GM12872 (cell line): ENCODE results near the gene KRT14.
"Not testable (repeated sequence)": the region's sequence is repeated elsewhere in the genome, so short reads cannot be mapped to it uniquely, and the experiment has no call there.

Source experiments
- CTCF ChIP-seq: IDR thresholded peaks from 3 replicates; pipeline ENCODE4 v1.5.1; 2011; ENCODE audit warnings: low read depth, mild to moderate bottlenecking, low read length, moderate library complexity; ENCODE audit not compliant: insufficient read depth

Gene KRT14

GRCh38 chr17:41614098-41614497, 27.4 kb upstream of the KRT14 start:
- no peak for TF ChIP-seq CTCF

DNA sequence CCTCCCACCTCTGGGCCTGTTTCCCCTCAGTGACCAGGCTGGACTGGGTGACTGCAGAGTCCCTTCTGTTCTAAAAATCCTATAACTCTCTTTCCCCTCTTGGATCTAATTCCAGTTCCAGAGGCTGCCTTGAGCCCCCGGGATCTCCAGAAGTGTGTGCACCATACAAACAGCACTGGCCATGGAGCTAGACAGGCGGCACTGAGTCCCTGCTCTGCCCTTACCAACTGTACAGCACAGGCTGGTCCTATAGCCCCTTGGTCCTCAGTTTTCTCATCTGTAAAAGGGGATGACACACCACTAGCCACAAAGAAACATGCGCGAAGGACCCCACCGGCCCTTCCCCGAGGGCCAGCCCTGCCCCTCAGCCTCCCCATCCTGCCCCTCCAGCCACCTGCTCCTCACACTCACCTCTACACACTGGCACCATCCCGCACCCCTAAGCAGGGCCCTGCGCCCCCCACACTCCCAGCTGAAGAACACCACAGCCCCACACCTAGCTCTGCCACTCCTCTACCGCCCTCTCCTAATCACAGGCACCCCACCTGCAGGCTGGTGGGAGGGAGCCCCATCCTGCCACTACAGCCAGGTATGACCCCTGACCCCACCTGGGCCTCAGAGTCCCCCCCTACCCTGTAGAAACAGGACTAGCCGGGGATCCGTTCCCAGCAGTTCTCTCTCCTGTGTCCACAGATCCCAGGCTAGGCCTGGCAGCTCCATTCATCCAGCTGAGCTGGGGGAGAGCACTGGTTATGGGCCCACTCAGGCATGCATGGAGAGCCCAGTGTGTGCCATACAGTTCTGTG, 26.8 kb upstream of the KRT14 start:
- TF ChIP-seq CTCF, result no peak

GRCh38 chr17:41612376-41613160, 25.9 kb upstream of the KRT14 start, which contains the start of gene KRT16:
Gene KRT16, minus strand, starts transcription at chr17:41612767. Its CDS starts 79 bp downstream, at chr17:41612688.
- TF ChIP-seq CTCF, result not testable (repeated sequence)

GRCh38 chr17:41610965-41611640, 24.4 kb upstream of the KRT14 start:
- TF ChIP-seq CTCF, result no peak

DNA sequence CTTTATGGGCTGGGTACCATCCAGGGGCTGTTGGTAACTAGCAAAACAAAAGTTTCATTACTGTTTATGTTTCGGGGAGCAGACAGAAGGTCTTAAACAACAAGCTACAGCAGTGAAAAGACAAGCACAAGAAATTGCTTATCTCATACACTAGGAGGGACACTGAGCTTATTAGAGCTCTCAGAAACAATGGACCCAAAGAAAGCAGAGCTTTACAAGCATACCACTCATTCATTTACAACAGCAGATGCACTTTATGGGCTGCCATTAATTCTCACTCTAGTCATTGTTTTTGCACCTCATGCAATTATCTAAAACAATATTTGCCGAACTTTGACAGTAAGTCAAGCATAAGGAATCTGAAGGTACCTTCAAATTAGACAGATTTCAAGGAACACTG, 15.8 kb upstream of the KRT14 start:
- no peak for TF ChIP-seq CTCF

- TF ChIP-seq CTCF, result no peak
Observed at GRCh38 chr17:41600318-41600717, 13.6 kb upstream of the KRT14 start.

DNA sequence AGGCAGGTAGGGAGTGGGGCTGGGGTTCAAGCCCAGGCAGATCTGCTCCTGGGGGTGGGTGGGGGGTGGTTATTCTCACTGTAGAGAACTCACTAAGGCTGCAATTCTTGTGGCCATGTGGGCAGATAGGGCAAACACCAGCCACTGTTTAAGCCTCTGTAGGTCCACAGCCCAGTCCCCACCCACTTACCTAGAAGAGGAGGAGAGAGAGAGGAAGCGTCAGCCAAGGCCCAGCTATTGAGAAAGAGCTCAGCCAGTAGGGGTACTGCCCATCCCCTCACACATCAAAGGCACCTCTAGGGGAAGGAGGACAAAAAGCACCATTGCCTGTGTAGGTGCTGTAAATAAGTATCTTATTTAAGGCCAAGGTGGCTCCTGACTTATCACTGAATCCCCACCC, 13.0 kb upstream of the KRT14 start:
- no peak for TF ChIP-seq CTCF
